GM19463 (cell line): ENCODE measurements around the gene TEX13A.
"Not testable (repeated sequence)": the region's sequence is repeated elsewhere in the genome, so short reads cannot be mapped to it uniquely, and the experiment has no call there.

ENCODE experiments used
- ATAC-seq: cut with Tn5 transposase; IDR thresholded peaks from one replicate; pipeline ENCODE4 v1.9.1; 2021; ENCODE audit warnings: mild to moderate bottlenecking, moderate library complexity; ENCODE audit not compliant: unreplicated experiment

Gene TEX13A, protein sequence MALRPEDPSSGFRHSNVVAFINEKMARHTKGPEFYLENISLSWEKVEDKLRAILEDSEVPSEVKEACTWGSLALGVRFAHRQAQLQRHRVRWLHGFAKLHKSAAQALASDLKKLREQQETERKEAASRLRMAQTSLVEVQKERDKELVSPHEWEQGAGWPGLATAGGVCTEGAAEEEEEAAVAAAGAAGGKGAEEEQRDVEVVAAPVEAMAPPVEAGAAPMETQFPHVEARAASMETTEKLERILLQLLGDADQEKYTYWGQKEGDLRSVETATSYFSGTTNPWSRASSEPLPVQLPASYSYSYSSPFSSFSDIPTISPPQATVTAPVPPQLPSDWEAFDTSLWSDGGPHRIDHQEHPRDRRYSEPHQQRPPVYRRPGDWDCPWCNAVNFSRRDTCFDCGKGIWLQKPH

DNA sequence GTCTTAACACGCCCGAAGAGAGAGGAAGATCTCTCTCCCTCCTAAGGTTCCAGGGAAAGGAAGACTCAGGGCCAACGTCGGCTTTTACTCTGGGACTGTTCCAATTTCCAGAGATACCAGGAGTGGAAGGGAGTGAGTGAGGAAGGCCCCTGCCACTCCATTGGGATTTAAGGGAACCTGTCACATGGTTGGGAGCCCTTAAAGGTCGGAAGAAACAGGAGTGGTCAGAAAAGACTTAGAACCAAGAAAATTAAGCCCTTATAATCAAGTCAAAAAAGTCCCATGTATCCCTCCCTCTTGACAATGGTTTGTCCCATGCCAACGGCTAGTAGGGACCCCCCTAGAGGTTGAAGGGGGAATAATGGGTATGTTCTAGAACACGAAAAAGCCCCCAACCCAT, at the start of gene TEX13A:
Gene TEX13A (minus strand): TSS at position 59 of the 400 bp plus-strand sequence. CDS start 297 bp downstream, outside the sequence.
- ATAC-seq, result no peak

- ATAC-seq, result no peak
Observed at GRCh38 chrX:105269386-105269785, 48.9 kb upstream of the TEX13A start.

DNA sequence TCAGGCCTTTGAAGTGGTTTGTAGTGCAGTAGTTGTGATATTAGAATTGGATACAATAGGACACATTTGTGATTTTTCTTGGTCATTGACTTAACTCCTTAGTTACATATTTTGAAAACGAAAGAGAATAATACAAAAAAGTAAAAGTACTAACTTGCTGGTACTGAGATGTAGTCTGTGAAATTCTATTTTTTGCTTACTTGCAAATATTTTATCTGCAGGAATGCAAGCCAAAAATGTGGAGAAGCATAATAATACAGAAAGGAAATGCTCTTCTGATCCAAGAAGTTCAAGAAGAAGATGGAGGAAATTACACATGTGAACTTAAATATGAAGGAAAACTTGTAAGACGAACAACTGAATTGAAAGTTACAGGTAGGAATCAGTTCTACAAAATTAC, 46.7 kb upstream of the TEX13A start:
- no peak for ATAC-seq

DNA sequence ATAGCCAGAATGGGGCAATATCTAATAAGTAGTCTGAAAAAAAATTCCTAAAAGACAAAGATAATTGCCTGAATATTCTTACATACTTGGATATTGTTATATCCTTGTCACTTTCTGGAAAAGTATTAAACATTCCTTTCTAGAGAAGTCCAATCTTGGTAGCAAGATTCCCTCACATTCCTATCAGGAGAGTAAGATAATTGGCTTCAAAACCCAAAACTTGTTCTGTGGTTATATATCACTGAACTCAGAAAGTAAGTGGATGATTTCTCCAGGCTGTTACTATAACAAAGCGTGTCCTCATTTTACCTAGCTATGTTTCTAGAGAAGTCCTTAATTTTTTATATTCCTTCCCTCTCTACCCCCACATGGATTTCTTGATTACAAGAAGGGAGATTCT, 46.0 kb upstream of the TEX13A start:
- no peak for ATAC-seq

GRCh38 chrX:105265093-105265492, 44.6 kb upstream of the TEX13A start:
- ATAC-seq, result no peak

DNA sequence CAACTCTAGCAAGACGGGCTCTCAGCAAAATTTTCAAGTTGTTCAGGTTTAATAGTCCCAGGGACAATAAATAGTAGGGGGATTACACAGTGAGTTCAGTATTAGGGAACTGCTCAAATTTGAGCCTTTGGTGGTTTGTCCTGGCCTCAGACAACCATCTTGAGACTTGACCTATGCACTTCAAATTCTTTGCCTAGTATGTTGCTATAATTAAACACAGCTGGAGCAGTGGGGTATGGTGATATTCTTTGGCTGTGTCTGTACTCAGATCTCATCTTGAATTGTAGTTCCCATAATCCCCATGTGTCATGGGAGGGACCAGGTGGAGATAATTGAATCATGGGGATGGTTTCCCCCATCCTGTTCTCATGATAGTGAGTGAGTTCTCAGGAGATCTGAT, 43.3 kb upstream of the TEX13A start:
- ATAC-seq, result no peak

GRCh38 chrX:105263171-105263570, 42.7 kb upstream of the TEX13A start:
- ATAC-seq, result no peak

- ATAC-seq, result no peak
Observed at GRCh38 chrX:105260291-105261043, 40.0 kb upstream of the TEX13A start.

DNA sequence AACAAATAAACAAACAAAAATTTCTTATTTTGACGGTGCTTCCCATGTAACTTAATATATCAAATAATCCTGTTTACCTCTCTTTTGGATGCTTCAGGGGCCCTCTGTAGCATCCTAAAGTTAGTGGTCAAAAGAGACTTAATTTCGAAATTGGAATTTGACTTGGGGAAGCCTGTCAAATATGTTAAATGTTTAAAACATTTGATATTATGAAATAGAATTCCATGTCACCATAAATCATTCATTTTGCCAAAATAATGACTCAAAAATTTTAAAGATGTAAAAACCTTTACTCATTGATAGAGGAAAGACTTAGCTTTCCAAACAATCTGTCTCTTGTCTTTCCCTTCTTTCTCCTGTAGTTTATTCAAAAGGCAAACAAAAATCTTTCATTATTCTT, 20.6 kb upstream of the TEX13A start:
- no peak for ATAC-seq

DNA sequence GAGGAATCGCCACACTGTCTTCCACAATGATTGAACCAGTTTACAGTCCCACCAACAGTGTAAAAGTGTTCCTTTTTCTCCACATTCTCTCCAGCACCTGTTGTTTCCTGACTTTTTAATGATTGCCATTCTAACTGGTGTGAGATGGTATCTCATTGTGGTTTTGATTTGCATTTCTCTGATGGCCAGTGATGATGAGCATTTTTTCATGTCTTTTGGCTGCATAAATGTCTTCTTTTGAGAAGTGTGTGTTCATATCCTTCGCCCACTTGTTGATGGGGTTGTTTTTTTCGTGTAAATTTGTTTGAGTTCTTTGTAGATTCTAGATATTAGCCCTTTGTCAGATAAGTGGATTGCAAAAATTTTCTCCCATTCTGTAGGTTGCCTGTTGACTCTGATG, 16.9 kb upstream of the TEX13A start:
- ATAC-seq, result not testable (repeated sequence)

- no peak for ATAC-seq
Observed at GRCh38 chrX:105229146-105229545, 8.7 kb upstream of the TEX13A start.

GRCh38 chrX:105228602-105229001, 8.1 kb upstream of the TEX13A start:
- no peak for ATAC-seq

DNA sequence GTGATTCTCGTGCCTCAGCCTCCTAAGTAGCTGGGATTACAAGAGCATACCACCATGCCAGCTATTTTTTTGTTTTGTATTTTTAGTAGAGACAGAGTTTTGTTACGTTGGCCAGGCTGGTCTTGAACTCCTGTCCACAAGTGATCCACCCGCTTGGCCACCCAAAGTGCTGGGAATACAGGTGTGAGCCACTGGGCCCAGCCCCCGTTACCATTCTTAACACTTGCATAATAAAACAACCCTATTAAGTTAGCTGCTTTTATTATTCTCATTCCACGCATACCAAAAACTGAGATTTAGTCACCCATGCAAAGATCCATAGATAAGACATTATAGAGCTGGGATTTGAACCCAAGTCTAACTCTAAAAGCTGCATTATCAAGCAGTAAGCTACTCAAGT, 6.0 kb upstream of the TEX13A start:
- ATAC-seq, result no peak

GRCh38 chrX:105221374-105221773, 880 bp upstream of the TEX13A start:
- no peak for ATAC-seq

DNA sequence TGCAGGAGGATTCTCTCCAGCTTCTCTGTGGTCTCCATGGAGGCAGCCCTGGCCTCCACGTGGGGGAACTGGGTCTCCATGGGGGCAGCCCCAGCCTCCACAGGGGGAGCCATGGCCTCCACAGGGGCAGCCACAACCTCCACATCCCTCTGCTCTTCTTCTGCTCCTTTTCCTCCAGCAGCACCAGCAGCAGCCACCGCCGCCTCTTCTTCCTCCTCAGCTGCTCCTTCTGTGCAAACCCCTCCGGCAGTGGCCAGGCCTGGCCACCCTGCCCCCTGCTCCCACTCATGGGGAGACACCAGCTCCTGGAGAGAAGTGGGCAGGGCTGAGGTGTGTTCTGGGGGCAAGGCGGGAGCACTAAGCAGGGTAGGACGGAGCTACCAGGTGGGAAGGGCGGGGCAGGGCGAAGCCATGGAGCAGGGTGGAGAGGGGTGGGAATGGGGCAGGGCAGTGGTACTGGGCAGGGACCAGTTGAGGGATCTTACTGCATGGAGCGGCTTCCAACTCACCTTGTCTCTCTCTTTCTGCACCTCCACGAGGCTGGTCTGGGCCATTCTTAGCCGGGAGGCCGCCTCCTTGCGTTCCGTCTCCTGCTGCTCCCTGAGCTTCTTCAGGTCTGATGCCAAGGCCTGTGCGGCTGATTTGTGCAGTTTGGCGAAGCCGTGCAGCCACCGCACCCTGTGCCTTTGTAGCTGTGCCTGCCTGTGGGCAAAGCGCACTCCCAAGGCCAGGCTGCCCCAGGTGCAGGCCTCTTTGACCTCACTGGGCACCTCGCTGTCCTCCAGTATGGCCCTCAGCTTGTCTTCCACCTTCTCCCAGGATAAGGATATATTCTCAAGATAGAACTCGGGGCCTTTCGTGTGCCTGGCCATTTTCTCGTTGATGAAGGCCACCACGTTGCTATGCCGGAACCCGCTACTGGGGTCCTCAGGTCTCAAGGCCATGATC, 766 bp downstream of the TEX13A start:
- ATAC-seq, result no peak

DNA sequence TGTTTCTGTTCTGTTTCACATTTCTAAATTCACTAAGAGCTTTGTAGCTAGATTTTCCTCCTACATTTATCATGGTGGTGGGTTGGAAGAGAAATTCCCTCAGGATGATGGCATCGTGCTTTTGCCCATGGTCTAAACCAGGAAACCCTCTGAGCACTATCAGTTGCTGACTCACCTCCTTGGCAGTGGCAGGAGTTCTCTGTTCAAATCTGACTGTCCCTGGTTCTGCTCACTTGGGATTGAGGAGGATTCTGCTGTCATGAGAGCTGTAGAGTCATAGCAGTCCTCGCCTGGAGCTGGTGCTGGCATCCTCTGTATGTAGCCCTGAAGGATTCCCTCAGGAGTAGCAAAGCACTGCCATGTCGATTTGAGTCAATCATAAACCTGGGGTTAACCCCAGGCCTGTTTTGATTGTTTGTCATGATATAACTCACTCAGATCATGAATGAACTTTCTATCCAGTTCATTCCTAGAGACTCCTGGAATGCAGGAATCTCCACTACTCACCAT, 9.4 kb downstream of the TEX13A start:
- no peak for ATAC-seq

DNA sequence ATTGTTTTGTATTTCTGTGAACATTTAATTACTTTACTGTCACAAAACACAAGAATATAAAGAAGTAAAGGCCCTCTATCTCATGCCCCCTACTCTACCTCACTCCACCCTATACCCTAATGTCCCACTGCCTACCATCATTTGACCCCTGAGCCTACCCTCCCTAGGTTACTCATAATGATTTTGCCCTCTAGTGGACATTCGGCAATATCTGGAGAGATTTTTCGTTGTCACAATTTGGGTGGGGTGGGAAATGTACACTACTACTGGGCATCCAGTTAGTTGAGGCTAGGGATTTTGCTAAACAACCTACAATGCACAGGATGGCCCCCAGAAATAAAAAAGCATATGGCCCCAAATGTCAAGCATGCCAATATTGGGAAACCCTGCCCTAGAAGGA, 10.2 kb downstream of the TEX13A start:
- ATAC-seq, result no peak

DNA sequence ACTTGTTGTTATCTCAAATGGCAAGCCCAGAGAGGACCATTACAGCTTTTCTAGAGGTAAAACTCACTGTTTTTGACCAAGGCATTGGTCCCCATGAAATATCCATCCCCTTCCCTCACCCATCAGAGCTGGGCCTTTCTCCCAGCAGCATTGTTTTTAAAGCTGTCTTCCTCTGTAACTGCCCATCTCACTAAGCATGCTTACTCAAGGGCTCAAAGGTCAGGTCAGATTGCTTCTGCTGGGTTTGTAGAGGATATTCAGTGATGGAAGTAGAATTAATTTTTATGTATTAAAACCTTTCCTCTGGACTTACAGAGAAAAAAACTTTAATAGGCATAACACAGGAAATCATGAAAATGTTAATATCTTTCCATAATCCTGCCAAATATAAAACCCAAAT, 11.1 kb downstream of the TEX13A start:
- no peak for ATAC-seq

GRCh38 chrX:105191878-105192277, 28.6 kb downstream of the TEX13A start:
- ATAC-seq, result no peak

GRCh38 chrX:105190252-105190853, 30.1 kb downstream of the TEX13A start:
- ATAC-seq, result no peak

DNA sequence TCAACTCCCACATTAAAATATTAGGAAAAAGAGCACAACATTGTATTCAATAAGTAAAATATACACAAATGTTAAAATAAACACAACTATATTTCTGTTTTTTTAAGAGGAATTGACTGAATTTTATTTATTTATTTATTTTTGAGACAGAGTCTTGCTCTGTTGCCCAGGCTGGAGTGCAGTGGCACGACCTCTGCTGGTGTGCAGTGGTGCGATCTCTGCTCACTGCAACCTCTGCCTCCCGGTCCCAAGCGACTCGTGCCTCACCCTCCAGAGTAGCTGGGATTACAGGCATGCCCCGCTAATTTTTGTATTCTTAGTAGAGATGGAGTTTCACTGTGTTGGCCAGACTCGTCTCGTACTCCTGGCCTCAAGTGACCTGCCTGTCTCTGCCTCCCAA, 31.4 kb downstream of the TEX13A start:
- no peak for ATAC-seq
